Sigmoid colon (tissue), 4 donors: ENCODE data around the gene RAB29.

ENCODE experiments used
- EP300 ChIP-seq, 4 donors: sonication (generic); formaldehyde crosslinking; IDR thresholded peaks; one replicate each; pipeline ENCODE4 v1.6.1; 2017; ENCODE audit warnings: antibody characterized with exemption in 4 of 4
- TF ChIP-seq, protein P1 (sequence below), 4 experiments: fragments of 450-650 bp in 3 of 4; fragments of 200-600 bp in 1 of 4; IDR thresholded peaks; one replicate each; pipeline ENCODE4 v1.5.1; 2016 to 2019; ENCODE audit warnings: antibody characterized with exemption in 4 of 4, mild to moderate bottlenecking in 3 of 4, moderate library complexity in 2 of 4

DNA sequence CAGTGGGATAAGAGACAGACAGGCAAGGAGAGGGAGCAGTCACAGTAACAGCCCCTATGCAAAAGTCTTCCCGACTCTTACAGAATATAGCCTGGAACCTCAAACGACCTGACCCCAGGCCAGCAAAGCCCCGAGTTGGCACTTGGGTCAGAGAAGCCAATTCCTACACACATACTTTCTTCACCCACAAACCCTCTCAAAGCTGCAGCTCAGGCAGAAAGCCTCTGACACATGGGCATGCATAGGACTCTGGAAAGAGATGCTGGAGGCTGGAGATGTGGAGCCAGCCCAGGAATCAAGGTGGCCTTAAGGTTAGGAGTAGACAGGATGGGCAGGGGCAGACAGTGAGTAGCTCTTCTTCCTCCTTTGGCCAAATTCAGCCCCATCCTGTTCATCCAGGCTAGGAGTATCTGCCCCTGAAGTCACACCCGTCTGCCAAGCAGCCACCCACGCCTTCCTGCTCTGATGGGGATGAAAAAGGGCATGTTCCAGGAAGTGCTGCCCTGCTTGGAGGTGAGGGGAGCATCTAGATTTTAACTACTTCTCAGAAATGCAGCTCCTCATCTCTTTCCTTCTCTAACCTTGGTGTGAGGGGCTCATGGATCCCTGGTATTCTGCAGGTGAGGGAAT is 29.9 kb upstream of the RAB29 start:
- TF ChIP-seq EP300 (IDR thresholded peaks at IDR 0.05), result no peak
- TF ChIP-seq, protein P1, sequence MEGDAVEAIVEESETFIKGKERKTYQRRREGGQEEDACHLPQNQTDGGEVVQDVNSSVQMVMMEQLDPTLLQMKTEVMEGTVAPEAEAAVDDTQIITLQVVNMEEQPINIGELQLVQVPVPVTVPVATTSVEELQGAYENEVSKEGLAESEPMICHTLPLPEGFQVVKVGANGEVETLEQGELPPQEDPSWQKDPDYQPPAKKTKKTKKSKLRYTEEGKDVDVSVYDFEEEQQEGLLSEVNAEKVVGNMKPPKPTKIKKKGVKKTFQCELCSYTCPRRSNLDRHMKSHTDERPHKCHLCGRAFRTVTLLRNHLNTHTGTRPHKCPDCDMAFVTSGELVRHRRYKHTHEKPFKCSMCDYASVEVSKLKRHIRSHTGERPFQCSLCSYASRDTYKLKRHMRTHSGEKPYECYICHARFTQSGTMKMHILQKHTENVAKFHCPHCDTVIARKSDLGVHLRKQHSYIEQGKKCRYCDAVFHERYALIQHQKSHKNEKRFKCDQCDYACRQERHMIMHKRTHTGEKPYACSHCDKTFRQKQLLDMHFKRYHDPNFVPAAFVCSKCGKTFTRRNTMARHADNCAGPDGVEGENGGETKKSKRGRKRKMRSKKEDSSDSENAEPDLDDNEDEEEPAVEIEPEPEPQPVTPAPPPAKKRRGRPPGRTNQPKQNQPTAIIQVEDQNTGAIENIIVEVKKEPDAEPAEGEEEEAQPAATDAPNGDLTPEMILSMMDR (IDR thresholded peaks at IDR 0.05), result no peak
